PFSK-1 (cell line): ENCODE data around the gene FBXW11.

Source experiments
- POLR2AphosphoS5 ChIP-seq: IDR thresholded peaks from 2 replicates; pipeline ENCODE4 v1.6.1; 2012; ENCODE audit warnings: low read depth, mild to moderate bottlenecking, control low read depth, low read length, moderate library complexity
- REST ChIP-seq, 2 experiments: IDR thresholded peaks; 2 replicates each; pipeline versions ENCODE4 v1.6.1 to v1.8.0; 2011 to 2012; ENCODE audit warnings: low read depth in 2 of 2, low read length in 2 of 2, control low read depth in 1 of 2, inconsistent platforms in 1 of 2, mild to moderate bottlenecking in 1 of 2, moderate library complexity in 1 of 2; ENCODE audit not compliant: insufficient read depth in 1 of 2
- TAF1 ChIP-seq: IDR thresholded peaks from 2 replicates; pipeline ENCODE4 v1.6.1; 2012; ENCODE audit warnings: low read length, control low read depth, borderline replicate concordance; ENCODE audit not compliant: insufficient read depth

- TF ChIP-seq REST (IDR thresholded peaks at IDR 0.05; ENCODE audit: insufficient read depth in 1 of 2, low read depth in 2 of 2, low read length in 2 of 2), result no peak
- no peak for TF ChIP-seq TAF1
- TF ChIP-seq POLR2AphosphoS5, result no peak
These were observed 132.2 kb downstream of the FBXW11 start for GRCh38 chr5:171874234-171874633.
